GM12801 (cell line): Measurements from ENCODE around the gene ARFIP2.

Experiments used
- CTCF ChIP-seq: IDR thresholded peaks from one replicate; pipeline ENCODE4 v1.5.1; 2011; ENCODE audit warnings: control low read depth; ENCODE audit not compliant: insufficient read length; ENCODE audit errors: extremely low read depth

ARFIP2 gene

DNA sequence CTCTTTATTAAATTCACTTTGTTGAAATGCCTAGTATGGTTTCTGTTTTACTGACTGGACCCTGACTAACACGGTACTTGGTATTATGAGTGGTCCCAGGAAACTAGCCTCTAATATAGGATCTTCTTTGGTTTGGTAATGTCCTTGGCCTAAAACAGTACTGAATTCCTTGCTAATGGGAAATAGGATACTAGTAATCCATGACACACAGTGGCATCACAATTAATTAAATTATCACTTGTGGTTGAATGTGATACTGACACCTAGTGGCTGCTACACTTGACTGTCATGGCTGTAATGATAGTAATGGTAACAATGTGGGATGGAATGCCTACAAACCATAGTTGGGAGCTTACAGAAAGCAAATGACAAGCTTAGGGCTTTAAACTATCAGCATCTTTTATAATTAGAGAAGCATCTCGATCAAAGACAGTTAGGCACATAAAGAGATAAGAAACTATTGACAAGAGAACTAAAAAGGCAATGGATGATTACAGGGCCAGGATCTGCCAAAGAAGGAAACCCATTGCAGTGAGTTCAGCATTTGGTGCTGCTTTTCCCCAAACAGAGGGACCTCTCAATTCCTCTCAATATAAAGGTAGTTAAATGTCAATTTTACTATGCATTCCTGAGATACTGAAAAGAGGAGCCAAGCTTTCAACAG, 24.6 kb upstream of the ARFIP2 start:
- TF ChIP-seq CTCF, result no peak

GRCh38 chr11:6504166-6504565, 23.0 kb upstream of the ARFIP2 start:
- TF ChIP-seq CTCF, result no peak

GRCh38 chr11:6502382-6502781, 21.3 kb upstream of the ARFIP2 start:
- TF ChIP-seq CTCF, result no peak

DNA sequence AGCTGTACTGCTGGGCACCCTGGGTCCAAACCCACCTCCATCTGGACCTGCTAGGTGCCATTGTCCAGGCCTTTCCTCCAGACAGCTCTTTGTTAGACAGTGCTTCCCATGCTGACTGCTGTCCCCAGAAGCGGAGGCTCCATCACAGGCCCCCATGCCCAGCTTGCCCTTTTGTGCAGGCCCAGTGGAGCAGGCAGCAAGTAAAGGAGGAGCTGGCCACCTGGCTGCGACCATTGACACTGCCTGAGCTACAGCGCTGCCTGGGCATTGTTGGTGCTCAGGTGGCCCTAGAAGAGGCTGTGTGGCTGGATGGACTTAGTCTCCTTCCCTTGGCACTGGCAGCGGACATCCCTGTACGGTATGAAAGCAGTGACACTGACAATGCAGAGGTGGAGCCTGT, 17.4 kb upstream of the ARFIP2 start:
- TF ChIP-seq CTCF, result no peak

DNA sequence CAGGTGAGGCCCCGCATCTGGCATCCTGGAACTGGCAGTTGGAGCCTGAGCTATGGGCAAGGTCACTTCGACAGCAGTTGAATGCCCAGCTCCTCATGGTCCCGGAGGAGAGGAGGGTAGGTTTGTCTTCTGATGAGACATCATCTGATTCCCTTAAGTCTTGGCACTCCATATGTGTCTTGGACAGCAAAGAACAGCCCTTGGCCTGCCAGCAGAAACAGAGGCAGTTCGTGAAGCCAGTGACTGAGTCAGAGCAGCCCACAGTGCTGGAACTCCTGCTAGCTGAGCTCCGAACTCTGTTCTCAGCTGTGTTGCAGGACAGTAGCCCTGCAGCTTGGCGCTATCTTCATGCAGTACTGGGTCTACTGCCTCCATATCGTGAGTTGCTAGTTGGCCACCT, 17.0 kb upstream of the ARFIP2 start:
- no peak for TF ChIP-seq CTCF

GRCh38 chr11:6497069-6497839, 16.1 kb upstream of the ARFIP2 start, which contains the start of gene DNHD1:
TSS of gene DNHD1 (plus strand) at chr11:6497280. CDS start at chr11:6498216, 936 bp downstream.
- TF ChIP-seq CTCF, result no peak

- no peak for TF ChIP-seq CTCF
Observed at GRCh38 chr11:6489306-6489705, 8.2 kb upstream of the ARFIP2 start.
